IPS-15b (cell line): Measurements from ENCODE around the gene KRT26.

Experiments
- H3K27me3 ChIP-seq: one replicate; pipeline ENCODE4 v1.6.1; 2013; ENCODE audit warnings: low read length; ENCODE audit not compliant: control insufficient read depth, insufficient read depth
- H3K36me3 ChIP-seq: one replicate; pipeline ENCODE4 v1.6.1; 2013; ENCODE audit warnings: low read length; ENCODE audit not compliant: control insufficient read depth, insufficient read depth
- H3K4me1 ChIP-seq: one replicate; pipeline ENCODE4 v1.6.1; 2013; ENCODE audit warnings: mild to moderate bottlenecking, low read length; ENCODE audit not compliant: control insufficient read depth, insufficient read depth
- H3K4me3 ChIP-seq: one replicate; pipeline ENCODE4 v1.5.1; 2013; ENCODE audit warnings: low read depth, low read length
- H3K9ac ChIP-seq: one replicate; pipeline ENCODE4 v1.6.1; 2013; ENCODE audit warnings: low read depth, mild to moderate bottlenecking, low read length
- H3K9me3 ChIP-seq: one replicate; pipeline ENCODE4 v1.6.1; 2013; ENCODE audit warnings: mild to moderate bottlenecking, low read length; ENCODE audit not compliant: control insufficient read depth, insufficient read depth

Gene KRT26

DNA sequence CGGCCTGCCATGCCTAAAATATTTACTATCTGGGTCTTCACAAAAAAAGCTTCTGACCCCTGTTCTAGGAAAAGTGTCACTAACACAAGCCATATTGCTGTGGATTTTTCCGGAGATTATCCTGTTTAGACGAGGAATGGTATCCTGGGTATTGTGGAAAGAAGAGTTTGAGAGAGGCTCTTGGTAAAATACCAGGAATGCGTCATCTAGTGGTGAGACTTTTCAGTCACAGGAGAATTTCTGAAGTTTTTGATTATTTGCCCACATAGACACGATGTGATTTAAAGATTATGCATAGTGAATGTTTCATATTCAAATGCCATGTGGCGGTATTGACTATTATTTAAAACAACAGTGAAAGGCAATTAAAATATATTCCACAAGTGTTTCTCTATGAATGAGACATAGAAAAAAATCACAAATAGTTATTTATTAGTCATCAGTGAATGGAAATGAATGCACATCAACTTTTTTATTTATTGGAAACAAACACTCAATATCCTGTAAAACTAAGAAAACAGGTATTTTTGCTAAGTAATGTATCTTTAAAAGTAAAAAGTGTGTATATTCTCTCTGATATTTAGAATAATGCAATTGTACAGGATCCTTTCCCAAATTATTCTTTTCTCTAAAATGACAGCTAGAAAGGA lies 19.9 kb upstream of the KRT26 start:
- H3K4me1 ChIP-seq: no peaks in the 10 kb centered on the region
- H3K36me3 ChIP-seq: no peaks in the 10 kb centered on the region
- no peaks in the 10 kb centered on the region for H3K27me3 ChIP-seq
- no peak overlapping the region for H3K9ac ChIP-seq
- H3K9me3 ChIP-seq: no peaks in the 10 kb centered on the region
- no peak overlapping the region for H3K4me3 ChIP-seq

DNA sequence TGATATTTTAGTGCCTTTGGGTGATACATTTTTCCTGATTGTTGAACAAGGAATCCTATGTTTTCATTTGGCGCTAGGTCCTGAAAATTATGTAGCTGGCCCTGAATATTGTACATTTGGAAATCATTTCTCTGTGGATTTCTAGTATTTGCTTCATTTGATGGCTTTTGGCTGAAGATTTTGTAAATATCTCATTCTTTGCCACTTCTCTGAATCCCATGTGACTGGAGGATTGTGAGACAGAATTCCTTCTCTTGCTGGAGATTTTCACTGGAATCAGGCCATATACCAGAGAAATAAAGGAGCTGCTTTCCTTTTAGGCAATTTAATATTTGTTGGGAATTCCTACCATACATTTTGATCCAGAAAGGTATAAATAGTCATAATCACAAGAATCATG lies 19.1 kb upstream of the KRT26 start:
- Histone ChIP-seq H3K4me1 (no peaks in the 10 kb centered on the region), H3K9ac (no peak overlapping the region), H3K9me3 (no peaks in the 10 kb centered on the region), H3K27me3 (no peaks in the 10 kb centered on the region), H3K36me3 (no peaks in the 10 kb centered on the region), H3K4me3 (no peak overlapping the region)

DNA sequence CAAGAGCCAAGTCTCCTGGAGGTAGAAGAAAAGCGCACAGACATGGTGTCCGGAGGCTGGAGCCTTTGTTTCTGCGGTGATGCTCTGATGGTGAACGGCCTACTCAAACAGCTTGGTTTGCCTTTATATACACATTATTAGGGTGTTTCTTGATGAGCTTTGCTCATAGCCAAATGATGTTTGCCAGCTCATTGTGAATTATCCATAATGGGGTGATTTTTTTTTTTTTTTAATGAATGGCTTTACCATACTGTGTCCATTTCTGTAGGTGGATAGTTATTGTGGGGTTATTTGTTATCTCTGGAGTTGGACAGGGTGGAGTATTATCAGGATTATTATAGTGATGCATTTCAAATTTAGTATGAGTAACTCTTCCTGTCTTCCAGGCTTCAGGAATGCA lies 10.4 kb upstream of the KRT26 start, which contains the start of gene KRT27:
TSS of gene KRT27 (minus strand) at position 101 of the 400 bp plus-strand sequence. CDS start at position 44, 57 bp downstream.
- no peak within 1 kb of the TSS for H3K9ac ChIP-seq
- no peak within 1 kb of the TSS for H3K4me3 ChIP-seq
- no peaks in the 10 kb centered on the region for H3K9me3 ChIP-seq
- H3K27me3 ChIP-seq: peaks cover 24% of the 10 kb centered on the region
- no peaks in the 10 kb centered on the region for H3K36me3 ChIP-seq
- H3K4me1 ChIP-seq: no peaks in the 10 kb centered on the region

DNA sequence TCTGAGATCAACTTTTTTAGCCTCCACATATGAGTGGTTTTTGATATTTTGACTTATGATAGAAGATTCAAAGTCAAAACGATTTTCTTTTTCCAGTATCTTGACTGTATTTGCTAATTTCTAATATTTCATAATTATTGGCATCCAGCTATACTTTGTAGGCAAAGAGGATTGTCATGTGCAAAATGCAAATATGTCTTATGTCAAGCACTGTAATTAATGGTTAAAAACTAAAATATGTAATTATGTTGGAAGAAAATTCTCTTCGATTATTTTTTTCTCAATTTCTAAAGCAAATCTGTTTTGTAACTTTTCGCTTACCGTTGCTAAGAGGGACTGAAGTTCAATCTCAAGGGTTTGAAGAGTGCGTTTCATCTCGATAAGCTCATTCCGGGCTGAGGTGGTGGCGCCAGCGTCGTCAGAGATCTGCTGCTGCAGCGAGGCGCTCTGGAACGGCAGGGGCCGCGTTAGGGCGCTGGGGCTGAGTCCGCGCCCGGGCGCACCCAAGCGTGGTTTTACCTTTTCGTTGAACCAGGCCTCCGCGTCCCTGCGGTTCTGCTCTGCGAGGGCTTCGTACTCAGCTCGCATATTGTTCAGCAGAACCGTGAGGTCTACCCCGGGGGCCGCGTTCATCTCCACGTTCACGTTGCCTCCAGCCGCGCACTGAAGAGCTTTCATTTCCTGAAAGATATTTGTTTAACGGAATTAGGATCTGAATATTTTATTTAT lies 7.3 kb upstream of the KRT26 start:
- peaks cover 24% of the 10 kb centered on the region for H3K27me3 ChIP-seq
- no peaks in the 10 kb centered on the region for H3K4me1 ChIP-seq
- H3K9ac ChIP-seq: no peak overlapping the region
- H3K4me3 ChIP-seq: peak overlapping the region; percentile 15
- H3K9me3 ChIP-seq: no peaks in the 10 kb centered on the region
- no peaks in the 10 kb centered on the region for H3K36me3 ChIP-seq

DNA sequence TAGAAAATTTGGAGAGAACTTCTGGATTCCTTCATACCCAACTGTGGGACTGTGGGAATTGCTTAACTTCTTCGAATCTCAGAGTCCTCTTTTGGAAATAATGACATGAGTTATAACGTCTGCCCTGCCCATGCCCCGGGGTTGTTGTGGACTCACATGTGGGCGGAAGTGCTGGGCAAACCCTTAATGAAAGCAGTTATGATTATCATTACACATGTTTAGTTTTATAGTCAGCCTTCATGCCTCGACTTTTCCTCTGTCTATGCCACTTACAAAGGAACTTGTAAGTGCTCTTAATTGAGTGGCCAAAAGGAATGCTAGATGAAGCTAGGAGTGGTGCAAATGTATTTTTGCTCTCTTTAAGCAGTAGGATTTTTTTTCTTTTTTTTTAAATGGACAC lies 6.5 kb upstream of the KRT26 start:
- H3K36me3 ChIP-seq: no peaks in the 10 kb centered on the region
- H3K4me3 ChIP-seq: no peak overlapping the region
- H3K9ac ChIP-seq: no peak overlapping the region
- no peaks in the 10 kb centered on the region for H3K4me1 ChIP-seq
- H3K9me3 ChIP-seq: no peaks in the 10 kb centered on the region
- peaks cover 24% of the 10 kb centered on the region for H3K27me3 ChIP-seq

DNA sequence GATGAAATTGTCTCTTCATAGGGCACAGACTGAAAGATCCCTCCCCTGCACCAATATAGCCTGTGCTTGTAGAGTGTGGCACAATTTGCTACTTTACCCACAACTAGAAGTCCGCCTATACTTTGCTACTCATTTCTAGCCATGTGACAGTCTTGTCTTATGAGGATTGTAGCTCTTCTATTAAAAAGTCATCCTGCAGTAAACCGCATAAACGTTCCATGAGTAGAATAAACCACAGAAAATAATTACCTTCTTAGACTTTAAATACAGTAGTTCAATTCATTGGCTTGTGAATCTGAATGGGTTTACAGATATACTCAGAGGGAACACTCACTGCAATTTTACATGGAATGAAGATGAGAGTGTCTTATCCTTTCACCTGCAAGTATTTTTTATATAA lies 6.0 kb upstream of the KRT26 start:
- H3K27me3 ChIP-seq: peaks cover 24% of the 10 kb centered on the region
- H3K36me3 ChIP-seq: no peaks in the 10 kb centered on the region
- H3K4me3 ChIP-seq: no peak overlapping the region
- H3K4me1 ChIP-seq: no peaks in the 10 kb centered on the region
- no peak overlapping the region for H3K9ac ChIP-seq
- no peaks in the 10 kb centered on the region for H3K9me3 ChIP-seq

DNA sequence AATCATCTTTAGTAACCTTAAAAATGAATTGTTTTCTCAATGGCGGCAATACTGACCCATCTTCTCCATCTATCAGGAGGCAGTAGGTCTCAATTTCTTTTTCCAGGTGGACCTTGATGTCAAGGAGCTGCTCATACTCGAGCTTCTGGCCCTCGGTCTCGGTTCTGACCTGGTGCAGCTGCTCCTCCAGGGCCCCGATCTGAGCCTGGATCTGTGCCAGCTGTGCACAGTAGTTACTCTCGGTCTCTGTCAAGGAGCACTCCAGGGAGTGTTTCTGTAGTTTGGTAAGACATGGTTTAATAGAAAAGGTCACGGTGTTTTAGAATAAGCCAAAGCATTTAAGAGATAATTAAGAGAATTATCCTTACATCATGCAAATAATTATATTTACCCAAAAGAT lies 5.5 kb upstream of the KRT26 start:
- no peaks in the 10 kb centered on the region for H3K9me3 ChIP-seq
- H3K4me1 ChIP-seq: no peaks in the 10 kb centered on the region
- peaks cover 24% of the 10 kb centered on the region for H3K27me3 ChIP-seq
- H3K9ac ChIP-seq: no peak overlapping the region
- H3K4me3 ChIP-seq: no peak overlapping the region
- H3K36me3 ChIP-seq: no peaks in the 10 kb centered on the region

DNA sequence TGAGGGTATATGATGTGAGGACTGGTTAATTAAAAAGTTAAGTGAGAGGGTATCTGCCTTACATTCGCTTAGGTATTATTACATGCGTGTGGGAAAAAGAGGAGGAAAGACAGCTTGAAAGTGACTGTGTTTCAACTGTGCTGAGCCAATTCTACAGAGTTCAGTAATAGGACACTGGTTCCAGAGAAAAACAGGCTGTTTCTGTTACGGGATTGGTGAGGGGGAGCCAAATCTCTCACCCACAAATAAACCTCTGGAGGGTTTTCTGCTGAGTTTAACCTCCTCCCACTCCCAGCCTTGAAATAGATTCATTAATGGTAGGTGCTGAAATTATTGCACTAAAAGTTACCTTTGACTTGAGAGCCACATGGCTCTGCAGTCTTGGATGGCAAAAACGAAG lies 3.9 kb upstream of the KRT26 start:
- no peaks in the 10 kb centered on the region for H3K36me3 ChIP-seq
- H3K4me1 ChIP-seq: no peaks in the 10 kb centered on the region
- peaks cover 26% of the 10 kb centered on the region for H3K27me3 ChIP-seq
- H3K9ac ChIP-seq: no peak overlapping the region
- no peaks in the 10 kb centered on the region for H3K9me3 ChIP-seq
- no peak overlapping the region for H3K4me3 ChIP-seq

DNA sequence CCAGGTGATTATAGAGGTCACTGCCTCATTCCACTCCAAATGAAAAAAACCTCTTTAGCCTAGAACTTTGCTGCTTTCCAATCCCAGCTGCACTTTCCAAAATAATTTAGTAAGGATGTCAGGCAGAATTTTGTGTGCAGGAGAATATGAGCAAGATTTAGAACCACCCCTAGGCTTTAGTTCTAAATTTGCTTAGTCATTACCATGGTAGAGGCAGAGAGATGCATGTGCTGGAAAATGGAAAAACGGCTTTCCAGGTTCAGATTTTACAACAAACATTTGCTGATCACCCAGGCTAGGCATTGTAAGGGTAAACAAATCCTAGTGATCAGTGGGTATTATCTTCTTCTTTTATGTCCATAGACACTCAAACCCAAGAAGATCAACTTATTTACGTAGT lies 6.3 kb downstream of the KRT26 start:
- no peaks in the 10 kb centered on the region for H3K4me1 ChIP-seq
- H3K9me3 ChIP-seq: no peaks in the 10 kb centered on the region
- H3K4me3 ChIP-seq: no peak overlapping the region
- no peaks in the 10 kb centered on the region for H3K36me3 ChIP-seq
- no peaks in the 10 kb centered on the region for H3K27me3 ChIP-seq
- H3K9ac ChIP-seq: no peak overlapping the region

DNA sequence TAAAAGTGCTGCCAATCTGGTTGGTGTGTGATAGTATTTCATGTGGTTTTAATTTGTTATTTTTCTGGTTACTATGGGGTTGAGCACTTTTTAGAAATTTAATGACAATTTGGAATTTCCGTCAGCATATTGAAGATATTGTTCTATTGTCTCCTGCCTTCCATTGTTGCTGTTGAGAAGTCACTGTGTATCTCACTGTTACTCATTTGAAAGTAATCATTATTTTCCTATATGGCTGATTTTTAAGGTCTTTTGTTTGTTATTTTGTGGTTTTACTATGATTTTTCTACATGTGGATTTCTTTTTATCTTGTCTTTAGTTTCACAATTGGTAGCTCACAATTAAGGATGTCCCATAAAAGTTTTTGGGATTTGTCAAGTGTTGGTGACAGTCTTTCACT lies 8.2 kb downstream of the KRT26 start:
- H3K4me1 ChIP-seq: no peaks in the 10 kb centered on the region
- no peaks in the 10 kb centered on the region for H3K9me3 ChIP-seq
- no peaks in the 10 kb centered on the region for H3K36me3 ChIP-seq
- H3K4me3 ChIP-seq: no peak overlapping the region
- no peaks in the 10 kb centered on the region for H3K27me3 ChIP-seq
- no peak overlapping the region for H3K9ac ChIP-seq

DNA sequence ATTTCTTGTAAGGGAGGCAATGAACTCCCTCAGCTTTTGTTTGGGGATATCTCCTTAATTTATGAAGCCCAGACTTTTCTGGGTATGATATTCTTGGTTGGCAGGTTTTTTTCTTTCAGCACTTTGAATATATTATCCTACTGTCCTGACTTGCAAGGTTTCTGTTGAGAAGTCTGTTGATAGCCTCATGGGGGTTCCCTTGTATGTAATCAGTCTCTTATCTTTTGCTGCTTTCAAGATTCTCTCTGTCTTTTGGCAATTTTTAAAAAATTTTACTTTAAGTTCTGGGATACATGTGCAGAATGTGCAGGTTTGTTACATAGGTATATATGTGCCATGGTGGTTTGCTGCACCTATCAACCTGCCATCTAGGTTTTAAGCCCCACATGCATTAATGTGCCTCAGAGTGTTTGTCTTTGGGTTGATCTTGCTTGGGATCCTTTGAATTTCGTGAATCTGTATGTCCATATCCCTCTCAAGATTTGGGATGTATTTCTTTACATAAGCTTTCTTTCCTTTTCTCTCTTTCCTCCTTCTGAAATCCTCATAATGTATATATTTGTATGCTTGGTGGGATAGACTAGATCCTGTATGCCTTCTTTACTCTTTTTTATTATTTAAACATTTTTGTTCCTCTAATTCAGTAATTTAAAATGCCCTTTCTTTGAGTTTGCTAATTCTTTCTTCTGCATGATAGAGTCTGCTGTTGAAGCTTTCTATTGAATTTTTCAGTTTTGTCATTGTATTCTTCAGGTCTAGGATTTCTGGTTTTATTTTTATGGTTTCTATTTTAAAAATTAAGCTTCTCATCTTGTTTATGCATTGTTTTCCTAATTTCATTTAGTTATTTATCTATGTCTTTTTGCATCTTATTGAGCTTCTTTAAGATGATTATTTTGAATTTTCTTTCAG lies 11.6 kb downstream of the KRT26 start:
- no peaks in the 10 kb centered on the region for H3K4me1 ChIP-seq
- H3K36me3 ChIP-seq: no peaks in the 10 kb centered on the region
- H3K9ac ChIP-seq: no peak overlapping the region
- no peaks in the 10 kb centered on the region for H3K9me3 ChIP-seq
- H3K4me3 ChIP-seq: no peak overlapping the region
- H3K27me3 ChIP-seq: no peaks in the 10 kb centered on the region
